Liver (tissue), 9 donors: Measurements from ENCODE around the gene COL9A3. TPM values are rescaled to one million over a fixed set of nuclear protein-coding genes. Genes with fewer than 3 reads are reported as not detected.

Source experiments
- DNase-seq: peaks from one replicate; pipeline ENCODE4 v3.0.0-alpha.2; 2017; ENCODE audit warnings: low spot score
- H3K27ac ChIP-seq, 2 donors: one replicate each; pipeline ENCODE4 v1.7.0; 2013; ENCODE audit warnings: inconsistent platforms in 2 of 2, low read length in 2 of 2, control low read depth in 1 of 2, low read depth in 1 of 2, mild to moderate bottlenecking in 1 of 2
- H3K27me3 ChIP-seq, 4 donors: one replicate each; pipeline versions ENCODE4 v1.6.1 to v1.7.0; 2013; ENCODE audit warnings: low read length in 3 of 4, inconsistent platforms in 1 of 4, mild to moderate bottlenecking in 1 of 4, moderate library complexity in 1 of 4; ENCODE audit not compliant: control insufficient read depth in 4 of 4, insufficient read depth in 4 of 4
- H3K36me3 ChIP-seq, 4 donors: one replicate each; pipeline versions ENCODE4 v1.6.1 to v1.7.0; 2013; ENCODE audit warnings: low read length in 3 of 4, mild to moderate bottlenecking in 3 of 4, low read depth in 1 of 4, moderate library complexity in 1 of 4; ENCODE audit not compliant: control insufficient read depth in 4 of 4, insufficient read depth in 3 of 4
- H3K4me1 ChIP-seq, 4 donors: one replicate each; pipeline versions ENCODE4 v1.6.1 to v1.7.0; 2013; ENCODE audit warnings: low read length in 3 of 4, mild to moderate bottlenecking in 3 of 4, moderate library complexity in 1 of 4; ENCODE audit not compliant: control insufficient read depth in 4 of 4, insufficient read depth in 4 of 4
- H3K4me3 ChIP-seq, 3 donors: one replicate each; pipeline versions ENCODE4 v1.6.1 to v1.7.0; 2013; ENCODE audit warnings: low read length in 3 of 3, control low read depth in 1 of 3, low read depth in 1 of 3, mild to moderate bottlenecking in 1 of 3
- H3K9ac ChIP-seq, 2 donors: one replicate each; pipeline ENCODE4 v1.7.0; 2013; ENCODE audit warnings: low read length in 2 of 2, mild to moderate bottlenecking in 2 of 2, moderate library complexity in 2 of 2, control low read depth in 1 of 2, low read depth in 1 of 2
- H3K9me3 ChIP-seq, 4 donors: one replicate each; pipeline versions ENCODE4 v1.6.1 to v1.7.0; 2013; ENCODE audit warnings: low read length in 3 of 4; ENCODE audit not compliant: control insufficient read depth in 4 of 4
- ATF3 ChIP-seq: IDR thresholded peaks from 2 replicates; pipeline ENCODE4 v1.6.1; 2016; ENCODE audit warnings: antibody characterized with exemption
- CTCF ChIP-seq: fragments of 150-350 bp; IDR thresholded peaks from 2 replicates; pipeline ENCODE4 v1.5.1; 2017; ENCODE audit warnings: improper control_type of control experiment, low read depth, low read length; ENCODE audit not compliant: missing input control
- EGR1 ChIP-seq, 2 donors: IDR thresholded peaks; 2 replicates each; pipeline ENCODE4 v1.6.1; 2016 to 2018; ENCODE audit warnings: antibody characterized with exemption in 2 of 2, low read depth in 2 of 2
- FOXA1 ChIP-seq: IDR thresholded peaks from 2 replicates; pipeline ENCODE4 v1.6.1; 2016; ENCODE audit warnings: antibody characterized with exemption
- FOXA2 ChIP-seq: IDR thresholded peaks from 2 replicates; pipeline ENCODE4 v1.6.1; 2016; ENCODE audit warnings: antibody characterized with exemption
- GABPA ChIP-seq, 2 donors: IDR thresholded peaks in 1 of 2; conservative IDR thresholded peaks in 1 of 2; 2 replicates each; pipeline ENCODE4 v1.6.1; 2016; ENCODE audit warnings: antibody characterized with exemption in 2 of 2, mild to moderate bottlenecking in 1 of 2, moderate library complexity in 1 of 2
- HNF4A ChIP-seq, 2 donors: conservative IDR thresholded peaks; 2 replicates each; pipeline ENCODE4 v1.6.1; 2016; ENCODE audit warnings: antibody characterized with exemption in 2 of 2, mild to moderate bottlenecking in 2 of 2
- HNF4G ChIP-seq: IDR thresholded peaks from 2 replicates; pipeline ENCODE4 v1.6.1; 2016; ENCODE audit warnings: antibody characterized with exemption
- JUND ChIP-seq, 2 donors: IDR thresholded peaks; 2 replicates each; pipeline ENCODE4 v1.6.1; 2016; ENCODE audit warnings: antibody characterized with exemption in 2 of 2
- MAX ChIP-seq: IDR thresholded peaks from 2 replicates; pipeline ENCODE4 v1.6.1; 2016; ENCODE audit warnings: antibody characterized with exemption
- NR2F2 ChIP-seq: IDR thresholded peaks from 2 replicates; pipeline ENCODE4 v1.6.1; 2016; ENCODE audit warnings: antibody characterized with exemption
- RAD21 ChIP-seq, 2 donors: IDR thresholded peaks; 2 replicates each; pipeline ENCODE4 v1.6.1; 2016; ENCODE audit warnings: antibody characterized with exemption in 2 of 2, mild to moderate bottlenecking in 2 of 2
- REST ChIP-seq: IDR thresholded peaks from 2 replicates; pipeline ENCODE4 v1.6.1; 2016; ENCODE audit warnings: antibody characterized with exemption, mild to moderate bottlenecking
- RXRA ChIP-seq, 2 donors: IDR thresholded peaks; 2 replicates each; pipeline ENCODE4 v1.6.1; 2017 to 2018; ENCODE audit warnings: antibody characterized with exemption in 2 of 2, mild to moderate bottlenecking in 1 of 2
- SP1 ChIP-seq: IDR thresholded peaks from 2 replicates; pipeline ENCODE4 v1.6.1; 2018; ENCODE audit warnings: antibody characterized with exemption, mild to moderate bottlenecking
- TAF1 ChIP-seq: conservative IDR thresholded peaks from 2 replicates; pipeline ENCODE4 v1.6.1; 2016; ENCODE audit warnings: antibody characterized with exemption, mild to moderate bottlenecking
- YY1 ChIP-seq: IDR thresholded peaks from 2 replicates; pipeline ENCODE4 v1.6.1; 2016; ENCODE audit warnings: antibody characterized with exemption, mild to moderate bottlenecking
- ZBTB33 ChIP-seq: IDR thresholded peaks from 2 replicates; pipeline ENCODE4 v1.6.1; 2016; ENCODE audit warnings: antibody characterized with exemption
- WGBS: extraction: QIAGEN DNeasy Blood & Tissue Kit; methylation state at CpG from one replicate; pipeline ENCODE4 v1.1.7; 2013; 5-methylcytosine and 5-hydroxymethylcytosine counted together
- polyA plus RNA-seq, 2 donors: library from polyadenylated mRNA; stranded (reverse) in 1 of 2; unstranded in 1 of 2; fragments of 200-250 nt in 1 of 2; fragments of >200 nt in 1 of 2; fragmentation: Nextera tagmentation in 1 of 2; extraction: Ambion mirVana in 1 of 2; gene quantifications; one replicate each; pipeline versions ENCODE4 v1.2.1 to v1.2.3, GENCODE V29; 2013 to 2015
- total RNA-seq, 2 donors: library from RNA; depleted of rRNA; stranded (reverse); fragments of >200 nt; gene quantifications; one replicate each; pipeline ENCODE4 v1.2.3, GENCODE V29; 2014
- donor health status: healthy.
- donor health status: healthy.
- donor health status: healthy.
- donor health status: healthy.
- donor health status: healthy.

The COL9A3 gene
- total and polyA plus RNA-seq, 4 donors = 0.92 to 2.0 (median 1.1) TPM

- WGBS = 57% methylated on average over 34 of the region's 34 CpGs
- no peaks in the 10 kb centered on the region for H3K27me3 ChIP-seq
- H3K9ac ChIP-seq = peak overlapping the region in 1 of 2 donors; percentile 10
- H3K27ac ChIP-seq = peak overlapping the region; percentile 60 to 68
- peaks cover 0 to 5% (median 4%) of the 10 kb centered on the region in 4 donors for H3K36me3 ChIP-seq
- H3K4me3 ChIP-seq = no peak overlapping the region
- TF ChIP-seq EGR1 (IDR thresholded peaks at IDR 0.05; ENCODE audit: low read depth in 2 of 2) = no peak
- TF ChIP-seq SP1 = peak; percentile 52
- no peak for TF ChIP-seq REST
- TF ChIP-seq ATF3 = no peak
- TF ChIP-seq JUND (IDR thresholded peaks at IDR 0.05) = no peak
- peak; percentile 21 for TF ChIP-seq NR2F2
- no peak for TF ChIP-seq FOXA2
- TF ChIP-seq FOXA1 = no peak
- TF ChIP-seq HNF4G = no peak
- TF ChIP-seq MAX = no peak
- TF ChIP-seq TAF1 = no peak
- TF ChIP-seq CTCF = peak; percentile 28
- peak in 1 of 2 donors; percentile 56 for TF ChIP-seq RAD21 (IDR thresholded peaks at IDR 0.05)
- TF ChIP-seq HNF4A (conservative IDR thresholded peaks at IDR 0.05) = no peak
- no peak for TF ChIP-seq RXRA (IDR thresholded peaks at IDR 0.05)
- peak; percentile 65 for TF ChIP-seq ZBTB33
- TF ChIP-seq GABPA (IDR thresholded peaks at IDR 0.05 in 1 of 2, conservative IDR thresholded peaks at IDR 0.05 in 1 of 2) = no peak
- TF ChIP-seq YY1 = no peak
- no peak for DNase-seq
- H3K4me1 ChIP-seq = peaks cover 0 to 9% (median 4%) of the 10 kb centered on the region in 4 donors
- H3K9me3 ChIP-seq = no peaks in the 10 kb centered on the region
Measured at GRCh38 chr20:62875419-62876361, 58.8 kb downstream of the COL9A3 start.
